HG02588 (cell line): ENCODE data around the gene RAB6C.
"Not testable (repeated sequence)": the region's sequence is repeated elsewhere in the genome, so short reads cannot be mapped to it uniquely, and the experiment has no call there.

Experiments
- ATAC-seq: cut with Tn5 transposase; IDR thresholded peaks from one replicate; pipeline ENCODE4 v1.9.1; 2021; ENCODE audit warnings: mild to moderate bottlenecking, moderate library complexity; ENCODE audit not compliant: unreplicated experiment

Gene RAB6C

DNA sequence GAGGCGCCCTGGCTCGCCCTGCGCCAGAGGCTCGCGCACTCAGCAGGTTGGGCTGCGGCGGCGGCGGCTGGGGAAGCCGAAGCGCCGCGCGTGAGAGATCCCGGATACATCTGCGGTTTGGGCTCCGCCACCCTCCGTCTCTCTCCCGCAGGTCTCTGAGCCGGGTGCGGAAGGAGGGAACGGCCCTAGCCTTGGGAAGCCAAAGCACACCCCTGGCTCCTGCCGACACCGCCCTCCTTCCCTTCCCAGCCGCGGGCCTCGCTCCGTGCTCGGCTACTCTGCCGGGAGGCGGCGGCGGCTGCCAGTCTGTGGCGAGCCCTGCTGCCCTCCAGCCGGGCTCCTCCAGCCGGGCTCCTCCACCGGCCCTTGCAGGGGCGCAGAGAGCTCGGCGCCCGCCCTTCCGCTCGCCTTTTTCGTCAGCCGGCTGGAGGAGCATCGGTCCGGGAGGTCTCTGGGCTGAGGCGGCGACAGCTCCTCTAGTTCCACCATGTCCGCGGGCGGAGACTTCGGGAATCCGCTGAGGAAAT, at the start of gene RAB6C:
RAB6C (plus strand) TSS at position 38 of the 527 bp plus-strand sequence; CDS start at position 488, 450 bp downstream.
- not testable (repeated sequence) for ATAC-seq

DNA sequence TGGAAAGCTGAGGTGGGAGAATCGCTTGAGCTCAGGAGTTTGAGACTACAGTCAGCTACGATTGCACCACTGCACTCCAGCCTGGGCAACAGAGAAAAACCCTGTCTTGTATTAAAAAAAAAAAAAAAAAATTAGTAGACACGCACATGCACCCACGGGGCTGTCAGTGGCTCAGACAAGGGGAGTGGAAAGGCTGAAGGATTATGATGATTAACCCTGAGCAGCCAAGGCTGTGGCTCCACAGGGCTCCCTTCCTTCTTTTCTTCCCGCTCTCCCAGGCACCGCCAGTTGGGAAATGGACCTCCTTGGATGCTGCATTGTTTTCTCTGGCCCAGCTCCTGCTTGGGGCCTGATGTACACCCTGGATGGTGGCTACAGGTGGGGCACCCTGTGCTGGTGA, 49.0 kb upstream of the RAB6C start:
- no peak for ATAC-seq

DNA sequence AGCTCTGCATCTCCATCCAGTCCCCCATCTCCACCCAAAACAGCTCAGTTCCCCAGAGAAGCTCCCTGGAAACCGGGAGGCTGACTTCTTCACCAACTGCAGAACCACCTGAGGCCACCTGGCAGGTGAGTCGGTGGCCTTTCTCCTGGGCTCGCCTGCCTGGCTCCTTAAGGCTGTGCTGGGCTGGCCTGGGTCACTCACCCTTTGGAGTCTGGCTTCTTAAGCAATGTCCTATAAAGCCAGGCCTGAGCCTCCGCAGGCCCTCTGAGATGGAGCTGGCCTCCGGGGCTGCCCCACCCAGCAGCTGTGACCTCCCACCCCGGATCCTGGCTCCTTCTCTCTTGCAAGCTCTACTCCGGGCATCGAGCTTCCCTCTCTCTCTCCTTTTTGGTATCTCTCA, 46.1 kb upstream of the RAB6C start:
- not testable (repeated sequence) for ATAC-seq

DNA sequence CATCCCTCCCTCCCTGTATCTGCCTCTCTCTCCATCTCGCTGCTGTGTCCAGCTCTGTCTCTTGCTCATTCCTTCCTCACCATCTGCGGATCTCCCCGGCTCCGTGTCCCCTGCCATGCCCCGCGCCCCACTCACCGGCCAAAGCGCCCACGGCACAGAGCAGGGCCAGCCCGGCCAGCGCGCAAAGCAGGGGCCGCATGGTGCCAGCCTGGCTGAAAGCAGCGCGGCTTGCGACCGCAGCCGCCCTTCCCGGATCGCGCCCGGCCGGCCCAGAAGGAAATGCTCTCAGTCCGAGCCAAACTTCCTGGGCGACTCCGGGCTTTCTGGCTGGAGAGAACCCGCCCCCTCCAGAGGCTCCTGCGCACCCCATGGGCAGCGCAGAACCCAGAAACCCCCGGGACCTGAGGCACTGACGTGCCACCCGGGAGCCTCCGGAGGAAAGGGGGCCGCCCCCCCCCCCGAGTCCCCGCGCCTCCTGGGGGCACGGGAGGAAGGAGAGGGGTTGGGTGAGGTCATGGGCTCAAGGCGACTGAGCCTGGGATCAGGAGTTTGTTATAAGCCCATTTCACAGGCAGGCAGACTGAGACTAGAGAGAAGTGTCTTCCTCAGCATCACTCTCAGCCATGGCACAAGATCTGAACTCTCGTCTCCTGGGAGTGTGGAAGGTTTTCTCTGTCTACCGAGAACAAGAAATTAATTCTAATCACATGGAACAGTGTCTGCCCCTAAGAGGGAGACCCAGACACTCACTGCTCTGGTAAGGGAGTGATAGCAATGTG, 45.2 kb upstream of the RAB6C start:
- no peak for ATAC-seq

DNA sequence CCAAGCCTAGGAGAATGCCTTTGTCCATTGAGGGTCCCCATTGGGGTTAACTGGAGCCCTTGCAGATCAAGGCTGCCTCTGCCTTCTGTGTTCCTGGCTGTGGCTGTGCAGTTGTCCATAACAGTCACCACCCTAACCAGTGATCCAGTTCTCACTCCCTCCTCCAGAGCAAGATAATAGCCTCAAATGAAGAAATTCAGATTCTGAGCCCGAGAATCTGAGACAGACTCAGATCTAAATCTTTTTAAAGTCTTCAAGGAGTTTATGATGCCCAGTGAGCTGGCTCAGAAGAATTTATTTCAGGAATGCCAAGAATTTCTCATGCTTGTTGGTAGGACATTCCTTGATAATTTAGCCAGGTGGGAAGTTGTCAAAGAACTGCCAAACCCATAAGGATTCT, 44.3 kb upstream of the RAB6C start:
- ATAC-seq, result no peak

DNA sequence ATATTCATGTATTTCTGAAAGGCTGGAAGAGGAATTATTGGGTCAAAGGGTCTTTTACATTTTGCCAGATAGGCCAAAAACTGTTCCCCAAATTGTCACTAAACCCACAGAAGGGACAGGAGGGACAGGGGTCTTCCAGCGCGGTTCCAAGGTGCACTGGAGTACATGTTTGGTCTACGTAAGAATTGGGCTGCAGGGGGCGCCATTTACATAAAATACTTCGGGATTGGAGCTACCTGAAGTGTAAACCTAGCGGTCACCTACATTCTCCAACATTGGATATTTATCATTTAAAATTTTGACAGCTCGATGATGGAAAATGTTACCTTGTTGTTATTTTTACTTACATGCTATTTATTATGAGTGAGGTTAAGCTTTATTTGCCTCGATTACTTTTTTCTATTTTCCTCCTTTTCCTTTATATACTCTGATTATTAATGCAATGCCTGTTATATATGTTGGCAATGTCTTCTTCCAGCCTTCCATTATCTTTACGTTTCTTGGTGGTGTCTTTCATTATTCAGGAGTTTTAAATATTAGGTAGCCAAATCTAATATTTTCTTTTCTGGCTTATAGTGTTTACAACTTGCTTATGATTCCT, 43.0 kb upstream of the RAB6C start:
- ATAC-seq, result no peak

DNA sequence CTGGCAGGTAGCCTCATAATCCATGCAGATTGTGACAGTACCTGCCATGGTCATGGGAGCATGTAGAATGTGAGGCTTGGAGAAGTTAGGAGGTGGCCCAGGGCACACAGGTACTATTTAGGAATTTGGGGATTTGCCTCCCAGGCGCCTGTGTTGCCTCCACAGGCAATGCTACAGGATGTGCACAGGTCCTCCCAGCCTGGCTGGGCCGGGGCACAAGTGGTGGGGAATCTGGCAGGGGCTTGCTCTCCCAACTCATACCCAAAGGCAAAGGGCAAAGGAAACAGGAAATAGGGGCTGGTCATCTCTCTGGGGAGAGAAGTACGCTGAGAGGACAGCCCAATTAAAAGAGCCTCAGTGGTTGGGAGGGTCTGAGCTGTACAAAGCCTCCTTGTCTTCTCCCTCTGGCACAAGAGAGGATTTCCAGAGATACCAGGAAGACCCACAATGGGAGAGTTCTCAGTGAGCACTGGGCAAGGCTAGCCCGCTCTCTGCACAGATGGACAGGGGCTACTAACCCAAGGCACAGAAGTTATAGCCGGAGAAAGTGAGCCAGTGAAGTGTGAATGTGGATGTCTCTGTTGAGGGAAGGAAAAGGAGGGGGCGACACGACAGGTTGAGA, 40.5 kb upstream of the RAB6C start:
- not testable (repeated sequence) for ATAC-seq

DNA sequence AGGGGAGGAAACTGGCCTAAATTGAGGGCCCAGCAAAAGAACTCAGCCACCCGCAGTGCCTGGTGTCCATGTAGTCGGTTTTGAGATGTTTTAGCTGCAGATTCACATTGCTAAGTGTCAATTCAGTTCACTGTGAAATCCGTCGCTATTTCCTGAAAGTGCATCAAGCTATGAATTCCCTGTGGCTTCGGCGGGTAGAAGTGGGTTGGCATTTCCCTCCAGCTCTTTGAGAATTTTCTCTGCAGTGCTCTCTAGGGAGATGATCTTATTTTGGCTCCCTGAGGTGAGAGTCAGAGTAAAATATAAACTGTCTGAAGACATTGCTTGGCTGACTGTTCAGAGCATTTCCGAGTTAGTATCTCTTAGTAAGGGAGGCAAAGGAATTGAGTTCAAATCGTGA, 36.0 kb upstream of the RAB6C start:
- ATAC-seq, result not testable (repeated sequence)

DNA sequence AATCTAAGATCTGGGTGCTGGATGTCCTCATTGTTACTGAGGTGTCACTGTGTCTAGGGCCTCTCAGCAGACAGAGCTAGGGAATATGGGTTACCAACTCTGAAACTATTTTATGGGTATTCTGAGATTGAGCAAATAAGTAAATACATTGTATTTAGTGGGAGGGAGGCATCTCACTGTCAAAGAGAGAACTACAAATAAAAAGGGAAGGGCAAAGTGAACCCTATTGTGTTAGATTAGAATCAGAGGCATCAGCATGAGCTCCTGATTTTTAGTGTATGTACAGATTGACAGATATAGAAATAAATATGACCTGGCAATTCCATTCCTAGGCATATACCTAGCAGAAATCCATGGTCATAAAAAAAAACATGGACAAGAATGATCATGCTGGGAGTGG, 33.9 kb upstream of the RAB6C start:
- ATAC-seq, result no peak

DNA sequence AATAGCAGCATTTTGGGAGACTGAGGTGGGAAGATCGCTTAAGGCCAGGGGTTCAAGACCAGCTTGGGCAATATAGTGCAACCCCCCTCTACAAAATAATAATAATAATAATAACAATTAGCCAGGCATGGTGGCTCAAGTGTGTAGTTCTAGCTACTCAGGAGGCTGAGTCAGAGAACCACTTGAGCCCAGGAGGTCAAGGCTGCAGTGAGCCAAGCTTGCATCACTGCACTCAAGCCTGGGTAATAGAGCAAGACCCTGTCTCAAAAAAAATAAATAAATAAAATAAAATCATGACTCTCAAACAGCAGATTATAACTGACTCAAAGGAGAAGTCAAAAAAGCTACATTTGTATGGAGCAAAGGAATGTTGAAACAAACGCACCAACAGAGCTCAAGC, 31.8 kb upstream of the RAB6C start:
- ATAC-seq, result not testable (repeated sequence)

DNA sequence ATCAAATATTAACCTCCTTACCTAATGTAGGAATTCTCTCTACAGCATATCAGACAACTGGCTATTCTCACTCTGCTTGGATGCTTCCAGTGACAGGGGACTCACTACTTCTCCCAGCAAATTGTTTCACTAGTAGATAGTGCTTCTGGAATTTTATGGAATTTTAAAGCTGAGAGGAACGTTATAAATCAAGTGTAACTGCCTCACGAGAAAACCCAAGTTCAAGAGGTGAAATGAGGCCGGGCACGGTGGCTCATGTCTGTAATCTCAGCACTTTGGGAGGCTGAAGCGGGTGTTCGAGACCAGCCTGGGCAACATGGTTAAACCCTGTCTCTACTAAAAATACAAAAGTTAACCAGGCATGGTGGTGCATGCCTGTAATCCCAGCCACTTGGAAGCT, 23.3 kb upstream of the RAB6C start:
- ATAC-seq, result not testable (repeated sequence)

DNA sequence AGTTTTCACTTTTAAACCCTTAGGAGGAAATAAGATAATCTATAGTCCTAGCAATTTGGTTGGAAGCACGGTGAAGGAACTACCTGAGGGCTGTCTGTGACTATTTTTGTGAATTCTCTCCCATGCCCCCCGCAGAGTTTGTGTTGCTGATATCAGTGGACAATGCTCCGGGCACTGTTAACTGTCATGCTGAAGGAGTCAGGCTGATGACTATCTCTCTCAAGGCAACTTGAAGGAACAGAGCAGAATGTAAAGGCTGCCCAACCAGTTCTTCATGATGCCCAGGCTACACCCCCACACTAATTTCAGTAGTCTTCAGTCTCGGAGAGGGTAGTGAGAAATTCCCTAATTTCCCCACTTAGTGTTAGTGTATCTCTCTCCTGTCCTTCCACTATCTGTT, 21.6 kb upstream of the RAB6C start:
- no peak for ATAC-seq

DNA sequence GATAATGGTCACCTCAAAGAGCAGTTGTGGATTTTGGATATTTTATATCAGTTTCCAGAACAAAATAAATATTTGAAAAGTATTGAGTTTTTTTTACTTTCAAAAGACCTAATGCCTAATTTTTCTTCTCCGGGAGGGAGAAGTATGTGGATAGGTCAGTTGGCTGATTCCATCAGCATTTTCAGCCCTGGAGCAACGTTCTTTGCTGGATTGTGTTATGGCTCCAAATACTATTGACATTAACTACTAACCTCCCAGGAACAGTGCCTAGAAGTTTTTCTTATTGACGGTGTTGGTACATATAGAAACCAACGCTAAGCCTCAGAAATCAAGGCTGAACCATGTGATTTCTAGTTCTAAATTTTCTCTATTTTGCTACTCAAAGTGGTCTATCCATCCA, 20.7 kb upstream of the RAB6C start:
- not testable (repeated sequence) for ATAC-seq

DNA sequence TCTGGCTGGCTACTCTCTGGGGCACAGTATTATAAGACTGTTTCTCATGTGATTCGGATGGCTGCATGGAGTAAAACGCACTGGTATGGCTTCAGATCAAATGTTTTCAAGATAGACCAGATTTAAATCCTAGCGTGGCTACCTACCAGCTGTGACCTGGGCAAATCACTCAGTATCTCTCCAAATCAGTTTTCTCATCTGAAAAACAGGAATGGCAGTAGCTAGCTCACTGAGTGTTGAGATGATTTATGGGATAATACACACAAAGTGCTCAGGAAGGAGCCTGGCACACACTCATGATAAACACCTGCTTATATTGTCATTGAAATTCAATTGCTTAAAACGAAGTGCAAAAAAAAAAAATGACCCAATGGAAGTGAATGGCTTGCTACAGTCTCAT, 10.9 kb upstream of the RAB6C start:
- ATAC-seq, result not testable (repeated sequence)

DNA sequence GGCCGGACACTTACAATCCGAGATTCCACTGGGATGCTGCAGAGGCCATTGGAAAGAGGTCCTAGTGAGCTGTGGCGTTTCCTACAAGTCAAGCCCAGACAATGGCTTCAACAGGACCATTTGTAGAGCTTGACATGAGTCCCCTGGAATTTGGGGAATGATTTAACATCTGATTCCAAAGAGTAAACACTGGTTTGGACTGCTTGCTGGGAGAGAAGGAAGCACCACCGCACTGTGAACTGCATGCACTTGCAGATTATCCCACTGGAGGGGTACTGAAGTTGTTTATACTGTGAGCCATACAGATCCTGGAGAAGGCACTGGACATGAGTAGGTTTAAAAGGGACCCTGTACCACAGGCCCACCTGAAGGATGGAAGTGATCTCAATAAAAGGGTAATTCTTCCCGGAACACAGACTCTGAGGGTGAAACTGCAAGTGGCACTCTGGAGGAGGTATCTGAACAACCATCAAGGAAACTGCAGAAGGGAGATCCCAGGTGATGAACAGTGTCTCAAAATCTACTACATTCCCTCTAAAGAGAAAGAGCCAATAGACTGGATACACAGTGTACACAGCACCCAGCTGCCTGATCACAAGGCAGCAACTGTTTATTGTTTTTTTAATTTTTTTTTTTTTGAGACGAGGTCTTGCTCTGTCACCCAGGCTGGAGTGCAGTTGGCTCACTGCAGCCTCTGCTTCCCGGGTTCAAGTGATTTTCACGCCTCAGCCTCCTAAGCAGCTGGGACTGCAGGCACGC, 4.3 kb upstream of the RAB6C start:
- ATAC-seq, result no peak

DNA sequence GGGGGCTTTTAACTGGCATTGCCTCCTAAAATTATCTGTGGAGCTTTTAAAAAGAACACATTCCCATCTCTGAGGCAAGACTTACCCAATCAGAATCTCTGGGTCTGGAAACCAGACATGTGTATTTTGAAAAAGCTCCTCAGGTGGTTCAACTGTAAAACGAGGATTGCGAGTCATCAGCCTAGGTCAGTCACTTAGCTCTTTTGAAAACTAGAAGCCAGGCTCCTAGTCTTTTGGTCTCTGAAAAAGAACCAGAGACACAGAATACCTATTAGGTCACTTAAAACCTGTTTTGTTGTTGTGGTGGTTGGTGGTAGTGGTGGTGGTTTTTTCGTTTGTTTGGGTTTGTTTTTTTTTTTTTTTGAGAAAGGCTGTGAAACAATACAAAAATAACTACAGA, 2.5 kb upstream of the RAB6C start:
- not testable (repeated sequence) for ATAC-seq

DNA sequence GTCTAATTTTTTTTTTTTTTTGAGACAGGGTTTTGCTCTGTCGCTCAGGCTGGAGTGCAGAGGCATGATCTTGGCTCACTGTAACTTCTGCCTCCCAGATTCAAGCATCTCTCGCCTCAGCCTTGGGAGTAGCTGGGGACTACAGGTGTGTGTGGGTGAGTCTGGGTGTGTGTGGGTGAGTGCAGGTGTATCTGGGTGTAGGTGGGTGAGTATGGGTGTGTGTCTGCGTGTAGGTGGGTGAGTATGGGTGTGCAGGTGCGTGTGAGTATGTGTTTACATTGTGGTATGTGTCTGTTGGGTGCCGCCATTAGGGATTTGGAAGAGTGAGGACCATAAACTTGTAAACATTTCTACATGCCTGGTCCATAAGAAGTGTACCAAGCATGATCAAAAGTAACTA, 1.5 kb upstream of the RAB6C start:
- ATAC-seq, result no peak

DNA sequence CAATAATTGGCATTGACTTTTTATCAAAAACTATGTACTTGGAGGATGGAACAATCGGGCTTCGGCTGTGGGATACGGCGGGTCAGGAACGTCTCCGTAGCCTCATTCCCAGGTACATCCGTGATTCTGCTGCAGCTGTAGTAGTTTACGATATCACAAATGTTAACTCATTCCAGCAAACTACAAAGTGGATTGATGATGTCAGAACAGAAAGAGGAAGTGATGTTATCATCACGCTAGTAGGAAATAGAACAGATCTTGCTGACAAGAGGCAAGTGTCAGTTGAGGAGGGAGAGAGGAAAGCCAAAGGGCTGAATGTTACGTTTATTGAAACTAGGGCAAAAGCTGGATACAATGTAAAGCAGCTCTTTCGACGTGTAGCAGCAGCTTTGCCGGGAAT, 780 bp downstream of the RAB6C start:
- ATAC-seq, result not testable (repeated sequence)

DNA sequence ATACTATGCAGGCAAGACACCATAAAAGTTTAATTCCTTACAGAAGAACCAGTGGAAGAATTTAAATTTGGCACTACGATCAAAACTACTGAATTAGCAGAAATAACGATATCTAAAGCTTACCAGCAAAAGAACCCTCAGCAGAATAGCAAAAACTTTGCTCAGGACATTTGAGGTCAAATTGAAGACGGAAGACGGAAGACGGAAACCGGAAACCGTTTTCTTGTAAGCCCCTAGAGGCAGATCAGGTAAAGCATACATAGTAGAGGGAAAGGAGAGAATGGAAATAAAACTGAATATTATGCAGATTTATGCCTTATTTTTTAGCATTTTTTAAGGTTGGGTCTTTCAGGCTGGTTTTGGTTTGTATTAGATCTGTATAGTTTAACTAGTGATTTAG, 2.2 kb downstream of the RAB6C start:
- not testable (repeated sequence) for ATAC-seq

DNA sequence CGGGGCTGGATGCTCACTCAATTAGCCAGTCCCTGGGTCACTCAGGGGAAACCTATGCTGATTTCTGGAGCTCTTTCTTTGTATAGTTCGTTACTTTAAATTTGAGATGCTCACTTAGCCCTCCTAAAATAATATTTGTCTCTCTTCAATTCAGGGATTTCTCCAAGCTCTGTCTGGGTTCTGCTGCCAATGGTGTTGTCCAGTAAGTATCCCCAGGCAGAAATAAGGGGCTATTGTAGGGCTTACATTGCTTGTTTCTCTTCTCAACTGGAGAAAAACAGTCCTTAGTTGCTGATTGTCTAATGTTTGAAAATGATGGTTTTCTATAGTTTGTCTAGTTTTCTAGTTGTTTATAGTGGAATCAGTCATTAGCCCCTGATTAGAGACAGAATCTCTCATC, 5.0 kb downstream of the RAB6C start:
- ATAC-seq, result no peak

DNA sequence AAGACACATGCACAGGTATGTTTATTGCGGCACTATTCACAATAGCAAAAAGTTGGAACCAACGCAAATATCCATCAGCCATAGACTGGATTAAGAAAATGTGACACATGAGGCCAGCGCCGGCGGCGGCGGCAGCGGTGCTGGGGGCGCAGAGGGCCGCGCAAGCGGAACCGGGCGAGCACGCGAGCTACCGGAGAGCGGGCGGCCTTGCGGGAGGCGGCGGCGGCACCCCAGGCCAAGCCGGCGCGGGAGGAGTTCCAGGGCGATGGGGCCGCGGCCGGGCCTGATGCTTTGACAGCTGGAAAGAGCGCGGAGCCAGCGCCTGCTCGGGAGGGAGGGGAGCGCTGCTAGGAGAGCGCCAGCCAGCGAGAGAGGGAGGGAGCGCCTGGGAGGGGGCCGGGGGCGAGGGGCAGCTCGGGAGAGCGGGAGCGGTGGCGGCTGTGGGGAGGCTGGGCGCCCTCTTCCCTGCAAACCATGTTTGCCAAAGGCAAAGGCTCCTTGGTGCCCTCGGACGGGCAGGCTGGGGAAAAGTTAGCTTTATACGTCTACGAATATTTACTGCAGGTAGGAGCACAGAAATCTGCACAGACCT, 13.0 kb downstream of the RAB6C start:
- ATAC-seq, result not testable (repeated sequence)
